HG03442 (cell line): ENCODE data around the gene BAIAP2.
"Not testable (repeated sequence)": the region's sequence is repeated elsewhere in the genome, so short reads cannot be mapped to it uniquely, and the experiment has no call there.

ENCODE experiments used
- ATAC-seq: cut with Tn5 transposase; IDR thresholded peaks from one replicate; pipeline ENCODE4 v1.9.1; 2021; ENCODE audit warnings: mild to moderate bottlenecking, moderate library complexity; ENCODE audit not compliant: unreplicated experiment

Gene BAIAP2

GRCh38 chr17:81065500-81065899, 30.5 kb downstream of the BAIAP2 start:
- no peak for ATAC-seq

DNA sequence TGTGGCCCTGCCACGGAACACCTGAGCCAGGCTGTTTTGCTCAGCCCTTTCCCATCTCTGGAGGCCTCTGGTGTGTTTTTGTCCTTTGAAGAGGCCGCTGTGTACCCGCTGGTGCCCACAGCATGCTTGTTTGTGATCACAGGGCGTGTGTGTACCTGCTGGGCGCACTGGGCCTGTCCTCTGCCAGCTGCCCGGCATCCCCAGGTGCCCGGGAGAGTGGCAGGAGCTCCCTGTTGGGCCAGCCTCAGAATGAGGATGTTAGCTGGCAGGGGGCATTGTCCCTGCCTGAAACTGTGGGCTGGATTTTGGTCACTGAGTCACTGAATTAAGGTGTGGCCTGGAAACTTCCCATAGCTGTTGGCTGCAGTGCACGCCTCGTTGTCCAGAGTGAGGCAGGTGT, 31.1 kb downstream of the BAIAP2 start:
- ATAC-seq, result no peak

DNA sequence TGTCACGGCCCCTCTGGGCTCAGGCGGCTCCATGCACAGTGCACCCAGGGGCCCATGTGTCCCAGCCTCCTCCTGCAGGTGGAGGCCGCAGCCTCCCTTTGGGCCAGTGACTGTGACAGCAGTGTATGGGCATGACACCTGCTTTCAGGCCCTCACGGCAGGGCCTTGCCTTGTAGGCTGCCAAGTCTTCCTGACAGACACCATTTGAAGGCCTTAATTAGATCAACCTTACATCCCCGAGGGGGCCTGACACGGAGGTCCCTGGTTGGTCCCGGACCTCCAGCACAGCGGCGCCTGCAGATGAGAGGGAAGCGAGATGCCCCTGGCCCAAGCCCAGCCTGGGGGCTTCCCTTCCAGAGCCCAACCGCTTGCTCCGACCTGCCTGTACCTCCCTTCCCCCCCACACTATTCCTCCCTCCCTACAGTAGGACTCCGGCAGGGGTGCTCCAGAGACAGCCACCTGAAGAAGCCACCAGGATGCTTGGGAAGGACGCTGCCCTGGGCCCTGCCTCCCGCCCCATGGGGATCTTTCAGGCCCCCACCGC, 31.9 kb downstream of the BAIAP2 start:
- no peak for ATAC-seq

- no peak for ATAC-seq
These were observed 32.5 kb downstream of the BAIAP2 start for GRCh38 chr17:81067391-81067811.

- no peak for ATAC-seq
These were observed 33.6 kb downstream of the BAIAP2 start for GRCh38 chr17:81068411-81069134.

- ATAC-seq, result no peak
These were observed 34.2 kb downstream of the BAIAP2 start for GRCh38 chr17:81069135-81069645.

DNA sequence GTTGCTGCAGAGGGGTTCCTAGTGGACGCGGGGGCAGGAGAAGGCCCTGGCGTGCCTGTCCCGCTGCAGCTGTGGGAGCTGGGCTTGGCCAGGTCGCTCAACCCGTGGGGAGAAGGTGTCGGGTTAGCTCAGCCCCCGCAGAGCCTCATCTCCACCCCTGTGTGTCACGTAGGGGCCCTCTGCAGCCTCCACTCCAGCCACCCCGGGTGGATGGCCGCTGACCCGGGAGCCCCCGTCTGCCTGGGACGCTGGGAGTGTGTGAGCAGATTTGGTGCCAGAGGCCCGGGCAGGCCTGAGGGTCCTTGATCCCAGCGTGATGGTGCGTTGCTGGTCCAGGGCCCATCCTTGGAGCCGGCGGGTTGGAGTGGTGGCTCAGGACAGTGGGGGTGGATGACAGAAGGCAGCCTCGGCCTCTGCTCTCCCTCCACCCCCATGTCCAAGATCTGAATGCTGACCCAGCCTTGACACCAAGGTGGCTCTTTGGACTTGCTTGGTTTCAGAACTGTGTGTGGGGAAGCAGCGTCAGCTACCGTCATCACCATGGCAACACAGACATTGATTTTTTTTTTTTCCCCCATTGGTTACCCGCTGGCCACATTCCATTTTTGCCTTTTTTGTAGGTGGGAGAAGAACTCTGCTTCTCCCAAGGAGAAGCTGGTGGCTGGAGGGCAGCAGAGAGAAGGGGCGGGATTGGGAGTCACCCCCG, 35.7 kb downstream of the BAIAP2 start:
- ATAC-seq, result no peak

- no peak for ATAC-seq
These were observed 37.1 kb downstream of the BAIAP2 start for GRCh38 chr17:81071761-81072741.

- no peak for ATAC-seq
These were observed 39.3 kb downstream of the BAIAP2 start for GRCh38 chr17:81073967-81074839.

- ATAC-seq, result no peak
These were observed 39.9 kb downstream of the BAIAP2 start for GRCh38 chr17:81074875-81075274.

DNA sequence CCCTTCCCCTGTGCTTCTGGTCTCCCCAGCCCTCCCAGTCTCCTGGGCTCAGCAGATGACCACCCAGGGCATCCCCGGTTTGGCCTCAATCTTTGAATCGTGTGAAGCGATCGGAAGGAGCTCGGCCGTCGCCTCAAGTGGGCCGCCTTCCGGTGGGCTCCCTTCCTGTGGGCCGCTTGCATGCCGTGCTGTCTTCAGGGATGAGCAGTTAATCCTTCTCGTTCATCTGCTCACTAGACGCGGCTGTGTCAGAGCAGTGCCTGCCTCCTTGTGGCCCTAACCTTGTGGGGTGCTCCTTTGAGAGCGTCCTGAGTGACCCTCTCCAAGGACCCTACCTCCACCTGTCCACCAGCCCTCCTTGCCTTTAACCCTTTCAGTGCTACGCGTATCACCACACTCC, 40.4 kb downstream of the BAIAP2 start:
- no peak for ATAC-seq

DNA sequence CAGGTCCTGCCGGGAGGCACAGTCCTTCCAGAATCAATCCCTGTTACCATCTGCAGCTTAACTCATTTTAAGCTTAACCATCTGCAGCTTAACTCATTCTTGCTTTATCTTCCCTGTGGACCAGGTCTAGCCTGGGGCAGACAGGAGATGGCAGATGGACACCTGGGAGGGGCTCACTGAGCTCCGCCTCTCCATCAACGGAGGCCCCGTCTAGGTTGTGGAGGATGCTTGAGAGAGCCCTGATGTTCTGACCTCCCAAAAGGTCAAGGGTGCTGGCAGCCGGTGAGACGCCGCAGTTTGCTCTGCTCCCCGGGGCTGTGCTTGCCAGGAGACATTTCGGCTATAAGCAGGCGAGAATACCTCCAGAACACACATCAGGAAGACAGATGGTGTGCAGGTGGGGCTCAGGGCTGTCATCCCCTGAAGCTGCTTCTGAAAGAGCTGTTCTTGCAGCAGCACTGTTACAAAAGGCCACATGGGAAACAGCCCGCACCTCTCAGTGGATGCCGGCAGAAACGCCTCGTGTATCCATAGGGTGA, 41.3 kb downstream of the BAIAP2 start:
- ATAC-seq, result no peak

DNA sequence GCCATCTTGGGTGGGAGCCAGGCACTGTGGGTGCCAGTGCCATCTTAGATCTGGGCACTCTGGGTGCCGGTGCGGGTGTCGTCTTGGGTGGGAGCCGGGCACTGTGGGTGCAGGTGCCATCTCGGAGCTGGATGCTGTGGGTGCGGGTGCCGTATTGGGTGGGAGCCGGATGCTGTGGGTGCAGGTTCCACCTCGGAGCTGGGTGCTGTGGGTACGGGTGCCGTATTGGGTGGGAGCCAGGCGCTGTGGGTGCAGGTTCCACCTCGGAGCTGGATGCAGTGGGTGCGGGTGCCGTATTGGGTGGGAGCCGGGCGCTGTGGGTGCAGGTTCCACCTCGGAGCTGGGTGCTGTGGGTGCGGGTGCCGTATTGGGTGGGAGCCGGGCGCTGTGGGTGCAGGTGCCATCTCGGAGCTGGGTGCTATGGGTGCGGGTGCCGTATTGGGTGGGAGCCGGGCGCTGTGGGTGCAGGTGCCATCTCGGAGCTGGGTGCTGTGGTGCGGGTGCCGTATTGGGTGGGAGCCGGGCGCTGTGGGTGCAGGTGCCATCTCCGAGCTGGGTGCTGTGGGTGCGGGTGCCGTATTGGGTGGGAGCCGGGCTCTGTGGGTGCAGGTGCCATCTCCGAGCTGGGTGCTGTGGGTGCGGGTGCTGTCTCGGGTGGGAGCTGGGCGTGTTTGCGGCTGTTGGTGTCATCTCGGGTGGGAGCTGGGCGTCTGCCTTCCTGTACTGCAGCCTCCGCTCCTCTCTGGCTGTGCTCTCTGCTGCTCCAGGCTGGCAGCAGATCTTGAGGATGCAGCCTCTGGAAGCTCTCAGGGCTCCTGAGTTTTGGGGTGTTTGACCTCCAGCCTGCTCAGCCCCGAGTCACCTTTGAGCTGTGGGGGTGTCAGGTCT, 43.3 kb downstream of the BAIAP2 start:
- not testable (repeated sequence) for ATAC-seq

GRCh38 chr17:81080019-81080418, 45.1 kb downstream of the BAIAP2 start:
- ATAC-seq, result no peak

- ATAC-seq, result no peak
These were observed 46.5 kb downstream of the BAIAP2 start for GRCh38 chr17:81081222-81082176.

GRCh38 chr17:81082177-81083073, 47.5 kb downstream of the BAIAP2 start:
- no peak for ATAC-seq
